IMR-90 (cell line): ENCODE measurements around the gene LIG1. TPM values are rescaled to one million over a fixed set of nuclear protein-coding genes. Genes with fewer than 3 reads are reported as not detected.

Experiments used
- ATAC-seq: fragments of 200-7000 bp; cut with Tn5 transposase; 2 replicates; pipeline ENCODE4 v1.9.1; 2020; ENCODE audit warnings: low read depth, mild to moderate bottlenecking, moderate library complexity
- BruUV-seq: library from RNA; stranded (reverse); fragments of 400-500 nt; replicated peaks from 2 replicates; lab custom pipeline; 2021; lab: Mats Ljungman, UMichigan
- CTCF ChIA-PET: fragments of 300-600 bp; formaldehyde crosslinking; extraction: SDS; loops from one replicate; lab custom pipeline; 2021; ENCODE audit warnings: antibody characterized with exemption; lab: Yijun Ruan, JAX
- POLR2A ChIA-PET: fragments of 300-600 bp; sonication (Branson Sonifier 250); formaldehyde crosslinking; loops from one replicate; lab custom pipeline; 2022; ENCODE audit warnings: antibody characterized with exemption; ENCODE audit not compliant: unreplicated experiment; lab: Charles Lee
- DNase-seq: peaks from one replicate; pipeline ENCODE4 v3.0.0; 2013
- H2AFZ ChIP-seq: replicated peaks from 2 replicates; pipeline ENCODE3; 2013; ENCODE audit warnings: low read length, mild to moderate bottlenecking; ENCODE audit not compliant: poor library complexity
- H2AK5ac ChIP-seq: 2 replicates; pipeline ENCODE4 v1.6.1; 2013; ENCODE audit warnings: low read depth, low read length, inconsistent platforms
- H2AK9ac ChIP-seq: replicated peaks from 2 replicates; pipeline ENCODE3; 2013; ENCODE audit warnings: mild to moderate bottlenecking, low read depth, low read length, moderate library complexity; ENCODE audit not compliant: poor library complexity
- H2BK120ac ChIP-seq: 2 replicates; pipeline ENCODE4 v1.6.1; 2013; ENCODE audit warnings: low read depth, low read length, inconsistent platforms
- H2BK15ac ChIP-seq: 3 replicates; pipeline ENCODE4 v1.6.1; 2013; ENCODE audit warnings: low read depth, low read length, inconsistent platforms
- H2BK20ac ChIP-seq: 2 replicates; pipeline ENCODE4 v1.6.1; 2013; ENCODE audit warnings: low read depth, mild to moderate bottlenecking, inconsistent platforms, low read length, moderate library complexity
- H2BK5ac ChIP-seq: 2 replicates; pipeline ENCODE4 v1.6.1; 2013; ENCODE audit warnings: mild to moderate bottlenecking, low read depth, low read length, inconsistent platforms; ENCODE audit not compliant: poor library complexity, severe bottlenecking
- H3K14ac ChIP-seq: replicated peaks from 2 replicates; pipeline ENCODE4 v1.6.1; 2013; ENCODE audit warnings: low read depth, low read length, inconsistent platforms
- H3K18ac ChIP-seq: 2 replicates; pipeline ENCODE4 v1.6.1; 2013; ENCODE audit warnings: low read depth, low read length, control low read depth
- H3K23ac ChIP-seq: 2 replicates; pipeline ENCODE4 v1.6.1; 2013; ENCODE audit warnings: low read depth, low read length, inconsistent platforms
- H3K27ac ChIP-seq: 2 replicates; pipeline ENCODE4 v1.5.1; 2013; ENCODE audit warnings: mild to moderate bottlenecking, control low read depth, low read length; ENCODE audit not compliant: insufficient read depth
- H3K27me3 ChIP-seq: 2 replicates; pipeline ENCODE4 v1.6.1; 2013; ENCODE audit warnings: low read length; ENCODE audit not compliant: control insufficient read depth, insufficient read depth
- H3K36me3 ChIP-seq: 2 replicates; pipeline ENCODE4 v1.6.1; 2013; ENCODE audit warnings: low read length, mixed read lengths; ENCODE audit not compliant: control insufficient read depth, insufficient read depth
- H3K4ac ChIP-seq: 2 replicates; pipeline ENCODE4 v1.6.1; 2013; ENCODE audit warnings: low read depth, low read length, inconsistent platforms
- H3K4me1 ChIP-seq: 2 replicates; pipeline ENCODE4 v1.6.1; 2013; ENCODE audit warnings: low read length, mixed read lengths; ENCODE audit not compliant: control insufficient read depth, insufficient read depth
- H3K4me2 ChIP-seq: 2 replicates; pipeline ENCODE4 v1.6.1; 2013; ENCODE audit warnings: low read depth, mild to moderate bottlenecking, control low read depth, low read length, moderate library complexity
- H3K4me3 ChIP-seq: 2 replicates; pipeline ENCODE4 v1.5.1; 2013; ENCODE audit warnings: low read depth, mild to moderate bottlenecking, control low read depth, low read length, moderate library complexity; ENCODE audit not compliant: insufficient read depth
- H3K56ac ChIP-seq: 2 replicates; pipeline ENCODE4 v1.6.1; 2013; ENCODE audit warnings: low read length, inconsistent platforms; ENCODE audit not compliant: insufficient read depth; ENCODE audit errors: extremely low read depth
- H3K79me1 ChIP-seq, 2 experiments: 2 replicates each; pipeline ENCODE4 v1.6.1; 2013; ENCODE audit warnings: low read length in 2 of 2, inconsistent platforms in 1 of 2, low read depth in 1 of 2
- H3K9ac ChIP-seq: 2 replicates; pipeline ENCODE4 v1.6.1; 2013; ENCODE audit warnings: low read depth, low read length, control low read depth
- H3K9me1 ChIP-seq: 2 replicates; pipeline ENCODE4 v1.6.1; 2013; ENCODE audit warnings: low read length, inconsistent platforms; ENCODE audit not compliant: insufficient read depth
- H3K9me3 ChIP-seq: 2 replicates; pipeline ENCODE4 v1.6.1; 2013; ENCODE audit warnings: low read length; ENCODE audit not compliant: control insufficient read depth, insufficient read depth
- H4K20me1 ChIP-seq: 2 replicates; pipeline ENCODE4 v1.6.1; 2013; ENCODE audit warnings: low read length, inconsistent platforms; ENCODE audit not compliant: insufficient read depth
- H4K5ac ChIP-seq: 2 replicates; pipeline ENCODE4 v1.6.1; 2013; ENCODE audit warnings: mild to moderate bottlenecking, low read depth, low read length, control low read depth
- H4K8ac ChIP-seq, 2 experiments: 2 replicates each; pipeline ENCODE4 v1.6.1; 2013; ENCODE audit warnings: low read depth in 2 of 2, low read length in 2 of 2, control low read depth in 1 of 2, inconsistent platforms in 1 of 2
- H4K91ac ChIP-seq: 2 replicates; pipeline ENCODE4 v1.6.1; 2013; ENCODE audit warnings: low read depth, low read length, inconsistent platforms; ENCODE audit not compliant: insufficient read depth
- CEBPB ChIP-seq: IDR thresholded peaks from 2 replicates; pipeline ENCODE4 v1.6.1; 2012; ENCODE audit warnings: low read depth, low read length, improper control_type of control experiment
- CHD1 ChIP-seq: IDR thresholded peaks from 2 replicates; pipeline ENCODE4 v1.6.1; 2012; ENCODE audit warnings: low read depth, low read length, improper control_type of control experiment
- CTCF ChIP-seq: conservative IDR thresholded peaks from 2 replicates; pipeline ENCODE4 v1.5.1; 2012; ENCODE audit warnings: mild to moderate bottlenecking, low read depth, low read length, improper control_type of control experiment
- MAZ ChIP-seq: IDR thresholded peaks from 2 replicates; pipeline ENCODE4 v1.6.1; 2012; ENCODE audit warnings: low read depth, mild to moderate bottlenecking, low read length, improper control_type of control experiment, moderate library complexity, borderline replicate concordance
- MXI1 ChIP-seq: IDR thresholded peaks from 2 replicates; pipeline ENCODE4 v1.6.1; 2012; ENCODE audit warnings: low read depth, mild to moderate bottlenecking, low read length, moderate library complexity, borderline replicate concordance
- POLR2A ChIP-seq: IDR thresholded peaks from 2 replicates; pipeline ENCODE4 v1.6.1; 2012; ENCODE audit warnings: mild to moderate bottlenecking, low read depth, low read length
- WGBS, 2 experiments: methylation state at CpG; one replicate each; pipeline versions ENCODE4 v1.1.5 to v1.1.7; 2013; ENCODE audit warnings: missing lambda C conversion rate in 2 of 2; ENCODE audit not compliant: insufficient read length in 1 of 2; ENCODE audit errors: extremely low coverage in 2 of 2; 5-methylcytosine and 5-hydroxymethylcytosine counted together
- dilution Hi-C: fragments of 300-500 bp; cut with HindIII; formaldehyde crosslinking; loops from one replicate; pipeline ENCODE4 v1.14.3; 2018; ENCODE audit warnings: low sequenced_read_pairs; ENCODE audit not compliant: unreplicated experiment
- in situ Hi-C: fragments of 300-500 bp; cut with MboI; formaldehyde crosslinking; loops from 3 replicates; pipeline ENCODE4 v1.14.3; 2019; ENCODE audit warnings: low sequenced_read_pairs, inconsistent platforms, mixed read lengths
- intact Hi-C: fragments of 100-400 bp; cut with micrococcal nuclease; formaldehyde crosslinking; loops from 2 replicates; pipeline ENCODE4 v1.10.0; 2022
- polyA plus RNA-seq, 3 experiments: library from polyadenylated mRNA; depleted of rRNA; stranded (reverse); fragments of >200 nt; gene quantifications; 2 replicates each; pipeline ENCODE4 v1.2.3, GENCODE V29; 2012; ENCODE audit warnings: low replicate concordance in 1 of 3
- total RNA-seq: library from RNA; depleted of rRNA; stranded (reverse); fragments of >200 nt; gene quantifications from 2 replicates; pipeline ENCODE4 v1.2.3, GENCODE V29; 2012

The LIG1 gene
- total and polyA plus RNA-seq, 2 of the 4 experiments (the other 2 are of a cell fraction): 24.9 to 34.0 TPM

GRCh38 chr19:48203794-48204628 is 33.9 kb upstream of the LIG1 start:
- Histone ChIP-seq H3K79me1 (peaks cover 10 to 37% of the 10 kb centered on the region in 2 experiments), H3K4me1 (peaks cover 2% of the 10 kb centered on the region; the same call in 1 of the 2 replicates), H4K8ac (peak overlapping the region; percentile 93 to 97), H3K4ac (peak overlapping the region; percentile 81), H4K20me1 (no peaks in the 10 kb centered on the region), H4K5ac (peak overlapping the region; percentile 71), H2BK5ac (peak overlapping the region; percentile 49), H3K4me3 (peak overlapping the region; percentile 65), H2AFZ (peak overlapping the region; percentile 92), H4K91ac (peak overlapping the region; percentile 80), H3K4me2 (peak overlapping the region; percentile 92), H2BK15ac (no peak overlapping the region; the same call in 2 of the 3 replicates), H3K56ac (peak overlapping the region; percentile 75), H3K23ac (peak overlapping the region; percentile 80; the same call in 1 of the 2 replicates), H3K18ac (peak overlapping the region; percentile 39; the same call in 1 of the 2 replicates), H2AK9ac (peak overlapping the region; percentile 45), H3K14ac (peak overlapping the region; percentile 85), H2BK20ac (no peak overlapping the region), H3K27me3 (no peaks in the 10 kb centered on the region), H3K9me1 (0 out of 2 replicates have a peak, but pooled peaks cover 3% of the 10 kb centered on the region), H2BK120ac (0 out of 2 replicates have a peak overlapping the region, but pooled peaks have one; percentile 4), H3K36me3 (no peaks in the 10 kb centered on the region), H2AK5ac (peak overlapping the region; percentile 52; the same call in 1 of the 2 replicates), H3K27ac (peak overlapping the region; percentile 65), H3K9ac (peak overlapping the region; percentile 91), H3K9me3 (no peaks in the 10 kb centered on the region)
- TF ChIP-seq CTCF (no peak), CHD1 (no peak), CEBPB (no peak), MAZ (peak; percentile 77; the same call in 1 of the 2 replicates), MXI1 (0 out of 2 replicates have a peak, but pooled peaks have one; percentile 7), POLR2A (peak; percentile 23)
- ChIA-PET POLR2A (interaction anchor here (1.0 to 1.6 kb wide), 2 partner anchors 14 to 52 kb away, joined by 3 to 7 read pairs; partner anchors contain the start of gene CARD8), CTCF (interaction anchor here (0.6 to 1.8 kb wide), 5 partner anchors 10 to 679 kb away, joined by 3 to 6 read pairs (median 4); no protein-coding TSS in a partner anchor)
- dilution Hi-C loops (no loop called here), in situ Hi-C loops (no loop called here), intact Hi-C loops (no loop called here)
- no TSS peak for BruUV-seq
- DNase-seq (peak; percentile 94), ATAC-seq (peak; percentile 100)
- WGBS, 2 experiments: 0% methylated on average over 6 of the region's 34 CpGs; no CpG with 5 or more reads in 1 of the 2 experiments
